GM10266 (cell line): Measurements from ENCODE around the gene IDI2.

Source experiments
- DNase-seq: peaks from one replicate; pipeline ENCODE4 v3.0.0; 2012; ENCODE audit errors: extremely low spot score
- TF ChIP-seq, protein P1 (sequence below): IDR thresholded peaks from 2 replicates; pipeline ENCODE4 v1.5.1; 2012; ENCODE audit warnings: mild to moderate bottlenecking, low read depth; ENCODE audit not compliant: control insufficient read depth, insufficient read depth; ENCODE audit errors: missing control alignments

IDI2 gene

DNA sequence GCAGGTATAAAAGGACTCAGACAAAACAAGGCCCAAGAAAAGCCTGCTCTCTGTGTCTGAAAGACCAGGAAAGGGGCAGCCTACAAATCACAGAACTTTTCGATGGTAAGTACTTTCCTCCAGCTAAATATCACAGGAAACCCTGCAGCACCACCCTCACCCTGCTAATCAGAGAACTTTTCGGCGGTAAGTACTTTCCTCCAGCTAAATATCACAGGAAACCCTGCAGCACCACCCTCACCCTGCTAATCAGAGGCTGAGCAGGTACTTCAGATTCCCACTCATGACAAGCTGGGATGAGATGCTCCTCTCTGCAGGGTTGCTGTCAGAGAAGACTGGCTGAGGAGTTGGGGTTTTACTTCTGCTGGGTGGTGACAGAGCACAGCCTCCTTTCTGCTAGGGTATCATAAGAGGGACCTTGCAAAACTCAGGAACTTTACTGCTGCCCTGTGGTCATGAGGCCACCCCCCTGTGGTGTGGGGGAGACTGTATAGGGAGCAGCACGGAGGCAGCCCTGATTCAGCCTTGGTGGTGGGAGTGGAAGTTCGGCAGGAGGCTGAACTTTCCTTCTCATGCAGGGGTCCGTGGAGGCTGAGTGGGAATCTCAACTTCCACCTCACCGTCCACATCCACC is 37.7 kb upstream of the IDI2 start:
- no peak for DNase-seq
- TF ChIP-seq, protein P1, sequence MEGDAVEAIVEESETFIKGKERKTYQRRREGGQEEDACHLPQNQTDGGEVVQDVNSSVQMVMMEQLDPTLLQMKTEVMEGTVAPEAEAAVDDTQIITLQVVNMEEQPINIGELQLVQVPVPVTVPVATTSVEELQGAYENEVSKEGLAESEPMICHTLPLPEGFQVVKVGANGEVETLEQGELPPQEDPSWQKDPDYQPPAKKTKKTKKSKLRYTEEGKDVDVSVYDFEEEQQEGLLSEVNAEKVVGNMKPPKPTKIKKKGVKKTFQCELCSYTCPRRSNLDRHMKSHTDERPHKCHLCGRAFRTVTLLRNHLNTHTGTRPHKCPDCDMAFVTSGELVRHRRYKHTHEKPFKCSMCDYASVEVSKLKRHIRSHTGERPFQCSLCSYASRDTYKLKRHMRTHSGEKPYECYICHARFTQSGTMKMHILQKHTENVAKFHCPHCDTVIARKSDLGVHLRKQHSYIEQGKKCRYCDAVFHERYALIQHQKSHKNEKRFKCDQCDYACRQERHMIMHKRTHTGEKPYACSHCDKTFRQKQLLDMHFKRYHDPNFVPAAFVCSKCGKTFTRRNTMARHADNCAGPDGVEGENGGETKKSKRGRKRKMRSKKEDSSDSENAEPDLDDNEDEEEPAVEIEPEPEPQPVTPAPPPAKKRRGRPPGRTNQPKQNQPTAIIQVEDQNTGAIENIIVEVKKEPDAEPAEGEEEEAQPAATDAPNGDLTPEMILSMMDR: no peak

DNA sequence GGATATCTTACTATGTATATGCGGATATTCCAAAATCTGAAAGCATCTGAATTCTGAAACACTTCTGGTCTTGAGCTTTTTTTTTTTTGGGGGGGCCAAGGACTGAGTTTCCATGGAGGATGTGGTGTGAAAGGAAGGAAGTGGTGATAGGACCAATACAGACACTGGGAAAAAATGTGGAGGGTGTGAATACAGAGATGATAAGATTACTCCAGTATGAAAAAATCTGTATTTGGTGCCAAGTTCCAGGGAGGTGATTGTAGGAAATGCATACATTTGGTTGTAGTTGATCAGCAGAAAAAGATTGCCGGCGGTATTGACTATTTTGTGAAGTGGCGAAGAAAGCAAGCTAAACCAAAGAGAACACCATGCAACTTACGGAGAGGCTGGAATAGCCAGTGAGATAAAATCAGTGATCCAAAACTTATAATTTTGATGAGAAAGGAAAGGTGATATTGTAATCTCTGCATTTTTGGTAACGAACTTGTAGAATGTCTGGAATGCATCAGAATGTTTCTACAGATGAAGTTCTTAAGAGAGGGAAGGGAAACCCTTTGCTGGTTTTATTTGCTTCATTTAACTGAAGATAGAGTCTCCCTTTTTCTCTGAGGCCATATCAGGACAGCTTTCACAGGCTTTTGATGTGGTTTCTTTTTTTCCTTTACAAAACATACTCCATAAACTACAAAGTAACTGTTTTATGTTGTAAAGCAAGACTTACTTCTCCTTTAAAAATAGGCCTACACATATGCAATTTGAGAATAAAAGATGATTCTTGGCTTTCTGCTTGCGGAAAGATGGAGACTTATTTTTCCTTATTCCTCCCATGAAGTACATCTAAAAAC is 36.5 kb upstream of the IDI2 start:
- TF ChIP-seq, protein P1: no peak
- DNase-seq: no peak

DNA sequence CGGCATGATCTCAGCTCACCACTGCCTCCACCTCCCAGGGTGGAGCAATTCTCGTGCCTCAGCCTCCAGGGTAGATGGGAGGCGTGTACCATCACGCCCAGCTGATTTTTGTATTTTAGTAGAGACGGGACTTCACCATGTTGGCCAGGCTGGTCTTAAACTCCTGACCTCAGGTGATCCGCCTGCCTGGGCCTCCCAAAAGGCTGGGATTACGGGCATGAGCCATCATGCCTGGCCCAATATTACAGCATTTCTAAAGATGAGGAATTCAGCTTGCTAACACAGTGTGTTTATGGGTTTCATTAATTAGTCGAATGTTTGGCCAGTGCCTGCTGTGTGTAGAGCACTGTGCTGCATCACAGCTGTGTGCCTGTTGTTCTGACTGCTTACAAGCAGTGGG is 34.2 kb upstream of the IDI2 start:
- TF ChIP-seq, protein P1: no peak

DNA sequence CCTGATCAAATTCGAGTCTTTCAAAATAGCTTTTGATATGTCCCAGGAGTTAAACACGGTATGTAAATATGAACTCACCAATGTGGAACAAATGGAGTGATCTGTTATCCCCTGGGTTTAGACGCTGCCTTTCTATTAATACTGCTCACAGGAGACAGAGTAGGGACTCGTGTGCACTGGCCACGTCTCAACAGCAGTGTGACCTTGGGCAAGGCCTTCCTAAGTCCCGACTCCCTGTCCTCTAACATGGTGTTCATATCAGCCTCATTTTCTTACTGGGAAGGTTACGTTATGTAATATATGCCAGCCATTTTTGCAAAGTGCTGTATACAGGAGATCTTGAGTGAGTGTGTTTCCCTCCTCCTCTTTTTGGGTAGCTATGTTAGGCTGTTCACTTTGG is 32.4 kb upstream of the IDI2 start:
- TF ChIP-seq, protein P1: no peak
- DNase-seq: no peak

More for the DNA sequence above, 34.2 kb upstream of the IDI2 start:
- no peak for DNase-seq

DNA sequence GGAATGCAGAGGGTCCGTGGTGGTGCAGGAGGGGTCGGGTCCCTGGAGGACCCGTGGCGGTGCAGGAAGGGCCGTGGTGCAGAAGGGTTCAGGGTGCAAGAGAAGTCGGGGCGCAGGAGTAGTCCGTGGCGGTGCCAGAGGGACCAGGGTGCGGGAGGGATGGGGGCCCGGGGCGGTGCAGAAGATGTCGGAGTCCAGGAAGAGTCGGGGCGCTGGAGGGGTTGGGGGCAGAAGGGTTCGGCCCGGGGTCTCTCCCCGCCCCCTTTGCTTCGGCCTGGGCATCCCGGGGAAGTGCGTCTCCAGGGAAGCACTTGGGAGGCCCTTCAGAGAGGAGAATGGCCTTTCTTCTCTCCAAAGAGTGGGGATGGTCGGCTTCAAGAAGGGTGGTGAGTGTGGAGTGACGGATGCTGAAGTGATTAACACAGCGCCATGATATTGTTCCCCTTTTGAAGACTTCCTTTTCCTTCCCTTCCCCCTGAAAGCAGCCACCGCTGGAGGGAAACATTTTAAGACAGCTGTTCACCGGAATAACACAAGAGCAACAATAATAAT is 31.5 kb upstream of the IDI2 start:
- peak; percentile 44 for DNase-seq
- TF ChIP-seq, protein P1: no peak

DNA sequence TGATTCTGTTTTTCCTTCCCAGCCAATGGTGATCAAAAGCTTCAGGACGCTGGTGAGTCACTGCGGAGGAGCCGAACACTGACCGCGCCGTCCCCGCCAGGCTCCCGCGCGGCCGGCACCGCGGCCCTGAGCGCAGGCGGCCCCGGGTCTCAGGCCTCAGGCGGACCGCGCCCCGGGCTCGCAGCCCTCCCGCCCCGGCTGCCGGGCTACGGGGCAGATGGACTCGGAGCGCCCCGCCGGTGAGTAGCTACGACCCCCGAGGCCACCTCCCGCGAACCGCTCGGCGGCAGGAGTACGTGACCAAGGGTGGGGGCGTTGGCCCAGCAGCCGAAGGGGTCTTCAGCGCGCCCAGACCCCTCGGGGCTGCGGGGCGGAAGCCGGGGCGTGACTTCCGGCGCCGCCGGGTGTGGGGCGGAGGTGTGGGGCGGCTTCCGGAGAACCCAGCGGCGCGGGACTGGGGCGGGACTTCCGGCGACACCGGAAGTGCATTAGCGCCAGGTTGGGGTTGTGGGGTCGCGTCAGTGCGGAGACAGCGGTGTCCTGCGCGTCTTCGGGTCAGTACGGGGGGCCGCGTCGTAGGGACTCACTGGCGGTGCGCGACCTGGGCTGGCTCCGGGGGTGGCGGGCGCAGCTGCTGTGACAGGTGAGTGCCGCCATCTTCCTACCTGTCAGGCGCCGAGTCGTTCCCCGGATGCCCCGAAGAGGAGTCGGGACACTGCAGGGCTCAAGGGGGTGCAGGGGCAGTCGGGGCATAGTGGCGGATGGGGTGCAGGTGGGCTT is 30.9 kb upstream of the IDI2 start, which contains the start of gene WDR37:
Gene WDR37, plus strand, starts transcription at position 60 of the 780 bp plus-strand sequence. CDS start 15,771 bp downstream, outside the sequence.
- peak; percentile 95 for DNase-seq
- TF ChIP-seq, protein P1: no peak
